IPS DF 6.9 (cell line): Measurements from ENCODE around the gene EXD3.
"Not testable (repeated sequence)": the region's sequence is repeated elsewhere in the genome, so short reads cannot be mapped to it uniquely, and the experiment has no call there.

Experiments
- DNase-seq: peaks from one replicate; pipeline ENCODE4 v3.0.0-alpha.2; 2013; ENCODE audit warnings: low read depth, low spot score
- H3K27ac ChIP-seq: one replicate; pipeline ENCODE4 v1.5.1; 2013; ENCODE audit warnings: low read length, control low read depth
- H3K27me3 ChIP-seq: 2 replicates; pipeline ENCODE4 v1.6.1; 2013; ENCODE audit warnings: mild to moderate bottlenecking, low read length; ENCODE audit not compliant: control insufficient read depth, insufficient read depth
- H3K36me3 ChIP-seq: 2 replicates; pipeline ENCODE4 v1.6.1; 2013; ENCODE audit warnings: low read length; ENCODE audit not compliant: control insufficient read depth, insufficient read depth
- H3K4me1 ChIP-seq: 2 replicates; pipeline ENCODE4 v1.6.1; 2013; ENCODE audit warnings: low read length; ENCODE audit not compliant: control insufficient read depth, insufficient read depth
- H3K4me3 ChIP-seq: 2 replicates; pipeline ENCODE4 v1.5.1; 2013; ENCODE audit warnings: mild to moderate bottlenecking, low read length
- H3K9me3 ChIP-seq: 2 replicates; pipeline ENCODE4 v1.6.1; 2013; ENCODE audit warnings: low read length, inconsistent platforms; ENCODE audit not compliant: control insufficient read depth, insufficient read depth
- WGBS: extraction: QIAGEN DNeasy Blood & Tissue Kit; methylation state at CpG from one replicate; pipeline ENCODE4 v1.1.7; 2013; ENCODE audit warnings: mixed read lengths, missing lambda C conversion rate; ENCODE audit not compliant: insufficient read length, insufficient coverage; 5-methylcytosine and 5-hydroxymethylcytosine counted together

Gene EXD3

GRCh38 chr9:137380606-137381005 lies 42.4 kb downstream of the EXD3 start:
- DNase-seq: no peak
- Histone ChIP-seq H3K4me3 (no peak overlapping the region), H3K27me3 (no peaks in the 10 kb centered on the region), H3K36me3 (no peaks in the 10 kb centered on the region; the same call in 1 of the 2 replicates), H3K9me3 (no peaks in the 10 kb centered on the region), H3K4me1 (no peaks in the 10 kb centered on the region), H3K27ac (no peak overlapping the region)
- WGBS: no CpG with 5 or more reads among the region's 7 CpGs

- Histone ChIP-seq H3K4me3 (no peak overlapping the region), H3K9me3 (no peaks in the 10 kb centered on the region), H3K27me3 (no peaks in the 10 kb centered on the region), H3K36me3 (no peaks in the 10 kb centered on the region; the same call in 1 of the 2 replicates), H3K27ac (no peak overlapping the region), H3K4me1 (no peaks in the 10 kb centered on the region)
- no CpG with 5 or more reads among the region's 16 CpGs for WGBS
- DNase-seq: no peak
These were observed 42.8 kb downstream of the EXD3 start for GRCh38 chr9:137380171-137380570.

- no peaks in the 10 kb centered on the region for H3K27me3 ChIP-seq
- DNase-seq: no peak
- H3K9me3 ChIP-seq: no peaks in the 10 kb centered on the region
- H3K27ac ChIP-seq: no peak overlapping the region
- H3K36me3 ChIP-seq: no peaks in the 10 kb centered on the region; the same call in 1 of the 2 replicates
- no peak overlapping the region for H3K4me3 ChIP-seq
- no CpG with 5 or more reads among the region's 12 CpGs for WGBS
- no peaks in the 10 kb centered on the region for H3K4me1 ChIP-seq
These were observed 43.2 kb downstream of the EXD3 start for GRCh38 chr9:137379761-137380161.

- no CpG with 5 or more reads among the region's 37 CpGs for WGBS
- H3K27me3 ChIP-seq, H3K4me1 ChIP-seq, H3K4me3 ChIP-seq, H3K27ac ChIP-seq, H3K9me3 ChIP-seq, H3K36me3 ChIP-seq, DNase-seq: not testable (repeated sequence)
These were observed 44.1 kb downstream of the EXD3 start for GRCh38 chr9:137378688-137379410.

GRCh38 chr9:137376386-137376785 lies 46.6 kb downstream of the EXD3 start:
- Histone ChIP-seq H3K27me3 (no peaks in the 10 kb centered on the region), H3K9me3 (no peaks in the 10 kb centered on the region), H3K4me1 (no peaks in the 10 kb centered on the region), H3K36me3 (no peaks in the 10 kb centered on the region), H3K4me3 (no peak overlapping the region), H3K27ac (no peak overlapping the region)
- no peak for DNase-seq
- WGBS: no CpG with 5 or more reads among the region's 12 CpGs

- WGBS: 100% methylated on average over 1 of the region's 11 CpGs
- Histone ChIP-seq H3K27ac (no peak overlapping the region), H3K4me1 (no peaks in the 10 kb centered on the region), H3K27me3 (no peaks in the 10 kb centered on the region), H3K4me3 (no peak overlapping the region), H3K9me3 (no peaks in the 10 kb centered on the region), H3K36me3 (no peaks in the 10 kb centered on the region)
- no peak for DNase-seq
These were observed 47.5 kb downstream of the EXD3 start for GRCh38 chr9:137375321-137376058.

- no peak for DNase-seq
- no peaks in the 10 kb centered on the region for H3K27me3 ChIP-seq
- no peaks in the 10 kb centered on the region for H3K9me3 ChIP-seq
- H3K4me3 ChIP-seq: no peak overlapping the region
- no peaks in the 10 kb centered on the region for H3K4me1 ChIP-seq
- no peaks in the 10 kb centered on the region for H3K36me3 ChIP-seq
- H3K27ac ChIP-seq: no peak overlapping the region
- no CpG with 5 or more reads among the region's 37 CpGs for WGBS
These were observed 48.7 kb downstream of the EXD3 start for GRCh38 chr9:137374131-137374845.

GRCh38 chr9:137373611-137373980 lies 49.4 kb downstream of the EXD3 start:
- Histone ChIP-seq H3K4me1 (no peaks in the 10 kb centered on the region), H3K27ac (no peak overlapping the region), H3K27me3 (no peaks in the 10 kb centered on the region), H3K9me3 (no peaks in the 10 kb centered on the region), H3K4me3 (no peak overlapping the region), H3K36me3 (no peaks in the 10 kb centered on the region)
- WGBS: no CpG with 5 or more reads among the region's 16 CpGs
- no peak for DNase-seq

- H3K36me3 ChIP-seq: no peaks in the 10 kb centered on the region; the same call in 1 of the 2 replicates
- WGBS: no CpG with 5 or more reads among the region's 37 CpGs
- no peak for DNase-seq
- H3K27ac ChIP-seq: no peak overlapping the region
- no peaks in the 10 kb centered on the region for H3K9me3 ChIP-seq
- H3K4me1 ChIP-seq: no peaks in the 10 kb centered on the region
- no peak overlapping the region for H3K4me3 ChIP-seq
- no peaks in the 10 kb centered on the region for H3K27me3 ChIP-seq
These were observed 50.0 kb downstream of the EXD3 start for GRCh38 chr9:137372693-137373610.
